ENCODE data around the gene KLF1. TPM values are rescaled to one million over a fixed set of nuclear protein-coding genes. Genes with fewer than 3 reads are reported as not detected.

The KLF1 gene
- total and polyA plus RNA-seq, 2 of the 8 experiments (the other 6 are each of a cell fraction or from before 2014, with no cell fraction given), result 0.84 to 0.91 TPM

GRCh38 chr19:12864721-12865715 lies 22.0 kb downstream of the KLF1 start:
- no peak overlapping the region for H3K4ac ChIP-seq (replicated peaks; ENCODE audit: insufficient read length, low read depth, low read length)
- H4K91ac ChIP-seq (replicated peaks; ENCODE audit: insufficient read length, low read length), result no peak overlapping the region
- no peaks in the 10 kb centered on the region for H3K27me3 ChIP-seq (replicated peaks in 1 of 4; ENCODE audit: control insufficient read depth in 3 of 4, extremely low read depth in 1 of 4, insufficient read depth in 3 of 4, low read length in 3 of 4)
- FAIRE-seq, result no peak
- peaks cover 3 to 17% (median 14%) of the 10 kb centered on the region in 4 experiments for H3K4me1 ChIP-seq (replicated peaks in 1 of 4; ENCODE audit: control insufficient read depth in 3 of 4, insufficient read depth in 4 of 4, low read length in 3 of 4)
- no peaks in the 10 kb centered on the region for H3K79me2 ChIP-seq (ENCODE audit: control insufficient read depth in 1 of 2, insufficient read depth in 2 of 2, low read length in 2 of 2)
- ChIA-PET POLR2A (ENCODE audit: partially characterized antibody) (interaction anchor here (0.6 to 4.5 kb wide), 10 partner anchors 10 to 298 kb away, joined by 3 to 34 read pairs (median 6); partner anchors contain the start of genes DNASE2 and GCDH), CTCF (ENCODE audit: partially characterized antibody) (interaction anchor here (0.6 to 7.9 kb wide), 9 partner anchors 8 to 1135 kb away, joined by 3 to 48 read pairs (median 5); no protein-coding TSS in a partner anchor)
- no peak overlapping the region for H4K8ac ChIP-seq (ENCODE audit: extremely low read depth, insufficient read depth, low read length)
- H4K20me1 ChIP-seq (replicated peaks in 1 of 2; ENCODE audit: control insufficient read depth in 1 of 2, insufficient read depth in 2 of 2, low read length in 2 of 2), result no peaks in the 10 kb centered on the region
- H2BK5ac ChIP-seq (ENCODE audit: low read depth, low read length), result no peak overlapping the region
- H2BK120ac ChIP-seq (replicated peaks; ENCODE audit: low read depth, low read length), result no peak overlapping the region
- H3K23me2 ChIP-seq (ENCODE audit: low read depth, low read length), result peaks cover 8% of the 10 kb centered on the region; the same call in 1 of the 2 replicates
- H3K18ac ChIP-seq (ENCODE audit: extremely low read depth, low read length), result no peak overlapping the region
- no peak overlapping the region for H3K27ac ChIP-seq (ENCODE audit: low read depth, low read length)
- peaks cover 0 to 4% (median 0%) of the 10 kb centered on the region in 4 experiments; a peak in 1 of 8 replicates for H3K36me3 ChIP-seq (ENCODE audit: control insufficient read depth in 2 of 4, insufficient read depth in 4 of 4, low read length in 3 of 4)
- no peak overlapping the region for H2BK12ac ChIP-seq (ENCODE audit: low read depth, low read length)
- H3K79me1 ChIP-seq (ENCODE audit: low read depth, low read length), result no peaks in the 10 kb centered on the region
- 94% methylated on average over 34 of the region's 34 CpGs; no CpG with 5 or more reads in 1 of the 2 experiments for WGBS, 2 experiments (ENCODE audit: extremely low coverage in 1 of 2, insufficient coverage in 1 of 2, insufficient read length in 1 of 2, insufficient replicate concordance in 2 of 2, low coverage in 1 of 2, low lambda C conversion rate in 2 of 2, missing lambda C conversion rate in 1 of 2)
- H3K23ac ChIP-seq (ENCODE audit: insufficient read length), result no peak overlapping the region
- no peak overlapping the region for H3K14ac ChIP-seq (ENCODE audit: insufficient read length)
- no peak overlapping the region for H2BK15ac ChIP-seq (ENCODE audit: low read length)
- H2BK20ac ChIP-seq (ENCODE audit: low read length), result 0 out of 2 replicates have a peak overlapping the region, but pooled peaks have one; percentile 27
- no peak overlapping the region for H3K4me3 ChIP-seq (ENCODE audit: extremely low read depth in 1 of 4, insufficient read depth in 2 of 4, low read depth in 3 of 4, low read length in 4 of 4)
- peak overlapping the region in 1 of 2 experiments; percentile 65; a peak in 1 of 4 replicates for H3K4me2 ChIP-seq (ENCODE audit: insufficient read depth in 1 of 2, low read depth in 2 of 2, low read length in 2 of 2)
- no peak for DNase-seq (ENCODE audit: low read depth in 1 of 2, low spot score in 2 of 2)
- H3K9me3 ChIP-seq (ENCODE audit: insufficient read depth in 2 of 2, low read depth in 1 of 2, low read length in 1 of 2), result no peaks in the 10 kb centered on the region
- H2AK5ac ChIP-seq (ENCODE audit: low read depth, low read length), result no peak overlapping the region; the same call in 1 of the 2 replicates
- H2AFZ ChIP-seq (ENCODE audit: low read length), result no peak overlapping the region
- H4K5ac ChIP-seq (ENCODE audit: insufficient read length, low read depth, low read length), result no peak overlapping the region
- H3K56ac ChIP-seq (replicated peaks; ENCODE audit: insufficient read length, low read depth, low read length), result no peak overlapping the region
- H3K9ac ChIP-seq (replicated peaks in 1 of 4; ENCODE audit: extremely low read depth in 1 of 4, low read depth in 3 of 4, low read length in 3 of 4), result no peak overlapping the region
- TF ChIP-seq SAP30 (IDR thresholded peaks at IDR 0.05; ENCODE audit: insufficient read depth, insufficient replicate concordance, low read length), result no peak
- TF ChIP-seq EGR1 (IDR thresholded peaks at IDR 0.05; ENCODE audit: borderline replicate concordance, low read depth, low read length), result no peak
- TF ChIP-seq ATF2 (IDR thresholded peaks at IDR 0.05; ENCODE audit: low read length), result no peak
- no peak for TF ChIP-seq TAF7 (optimal IDR thresholded peaks at IDR 0.05; ENCODE audit: borderline replicate concordance, low read depth, low read length)
- TF ChIP-seq ATF3 (IDR thresholded peaks at IDR 0.05; ENCODE audit: insufficient read depth, low read depth, low read length), result no peak
- TF ChIP-seq CBX5 (IDR thresholded peaks at IDR 0.05; ENCODE audit: low read depth, low read length), result no peak

All from H1 (cell line).